Progenitor cell of endocrine pancreas (in vitro differentiated cells): ENCODE measurements around the gene SHISAL1. TPM values are rescaled to one million over a fixed set of nuclear protein-coding genes. Genes with fewer than 3 reads are reported as not detected.

Experiments used
- DNase-seq: peaks from one replicate; pipeline ENCODE4 v3.0.0; 2021; ENCODE audit warnings: low spot score; ENCODE audit not compliant: unreplicated experiment
- H3K27ac Mint-ChIP-seq: 2 replicates; pipeline ENCODE4 v1.8.0; 2021; ENCODE audit warnings: mild to moderate bottlenecking, moderate library complexity, mixed read lengths
- H3K27me3 Mint-ChIP-seq: 2 replicates; pipeline ENCODE4 v1.8.0; 2021; ENCODE audit warnings: mixed read lengths
- H3K36me3 Mint-ChIP-seq: 2 replicates; pipeline ENCODE4 v1.8.0; 2022; ENCODE audit warnings: mixed read lengths; ENCODE audit not compliant: insufficient read depth
- H3K4me1 Mint-ChIP-seq: 2 replicates; pipeline ENCODE4 v1.8.0; 2021; ENCODE audit warnings: low read depth, mixed read lengths
- H3K4me3 Mint-ChIP-seq: 2 replicates; pipeline ENCODE4 v1.8.0; 2021; ENCODE audit warnings: low read depth, mild to moderate bottlenecking, moderate library complexity, mixed read lengths
- H3K9me3 Mint-ChIP-seq: 2 replicates; pipeline ENCODE4 v1.8.0; 2021; ENCODE audit warnings: low read depth, mixed read lengths
- total RNA-seq: library from RNA; stranded (reverse); gene quantifications from 2 replicates; pipeline ENCODE4 v1.2.1, GENCODE V29; 2021
- TF ChIP-seq, protein P1 (sequence below): fragments of 200-600 bp; sonication (generic); IDR thresholded peaks from one replicate; pipeline ENCODE4 v1.5.0; 2021; ENCODE audit warnings: antibody characterized with exemption, mild to moderate bottlenecking; ENCODE audit not compliant: unreplicated experiment

Gene SHISAL1
- total RNA-seq, 1 donor from 2014 or later, result 0.46 TPM

DNA sequence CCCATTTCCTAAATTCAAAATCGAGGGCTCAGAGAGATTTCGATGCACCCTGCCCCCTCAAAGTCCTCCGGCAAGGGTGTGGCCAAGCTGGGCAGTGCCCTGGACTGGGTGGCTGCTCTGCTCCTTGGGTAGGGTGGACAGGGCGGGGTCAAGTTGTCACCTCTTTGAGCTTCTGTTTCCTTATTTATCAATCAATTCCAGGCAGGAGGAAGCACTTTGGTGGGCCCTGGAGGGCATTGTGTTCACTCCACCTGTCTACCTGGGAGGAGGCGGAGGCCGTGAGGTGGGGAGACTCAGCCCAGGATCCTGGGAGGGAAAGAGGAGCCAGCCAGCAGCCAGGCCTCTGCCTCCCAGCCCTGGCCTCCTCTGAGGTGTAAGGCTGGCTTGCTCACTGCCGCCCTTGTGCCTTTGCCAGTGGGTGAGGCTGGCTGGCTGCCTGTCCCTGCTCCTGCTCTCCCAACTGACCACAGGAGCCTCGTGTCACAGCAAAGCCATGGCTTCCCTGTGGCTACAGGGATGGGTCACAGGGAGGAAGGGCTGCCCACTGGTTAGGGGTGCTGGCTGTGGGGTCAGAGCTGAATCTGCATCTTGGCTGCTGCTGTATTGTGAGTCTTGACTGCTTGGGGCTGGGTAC lies 25.5 kb upstream of the SHISAL1 start:
- Mint-ChIP-seq H3K9me3 (no peaks in the 10 kb centered on the region), H3K36me3 (no peaks in the 10 kb centered on the region), H3K27me3 (peaks cover 8% of the 10 kb centered on the region), H3K27ac (no peak overlapping the region), H3K4me3 (no peak overlapping the region), H3K4me1 (peaks cover 10% of the 10 kb centered on the region)
- no peak for DNase-seq
- TF ChIP-seq, protein P1, sequence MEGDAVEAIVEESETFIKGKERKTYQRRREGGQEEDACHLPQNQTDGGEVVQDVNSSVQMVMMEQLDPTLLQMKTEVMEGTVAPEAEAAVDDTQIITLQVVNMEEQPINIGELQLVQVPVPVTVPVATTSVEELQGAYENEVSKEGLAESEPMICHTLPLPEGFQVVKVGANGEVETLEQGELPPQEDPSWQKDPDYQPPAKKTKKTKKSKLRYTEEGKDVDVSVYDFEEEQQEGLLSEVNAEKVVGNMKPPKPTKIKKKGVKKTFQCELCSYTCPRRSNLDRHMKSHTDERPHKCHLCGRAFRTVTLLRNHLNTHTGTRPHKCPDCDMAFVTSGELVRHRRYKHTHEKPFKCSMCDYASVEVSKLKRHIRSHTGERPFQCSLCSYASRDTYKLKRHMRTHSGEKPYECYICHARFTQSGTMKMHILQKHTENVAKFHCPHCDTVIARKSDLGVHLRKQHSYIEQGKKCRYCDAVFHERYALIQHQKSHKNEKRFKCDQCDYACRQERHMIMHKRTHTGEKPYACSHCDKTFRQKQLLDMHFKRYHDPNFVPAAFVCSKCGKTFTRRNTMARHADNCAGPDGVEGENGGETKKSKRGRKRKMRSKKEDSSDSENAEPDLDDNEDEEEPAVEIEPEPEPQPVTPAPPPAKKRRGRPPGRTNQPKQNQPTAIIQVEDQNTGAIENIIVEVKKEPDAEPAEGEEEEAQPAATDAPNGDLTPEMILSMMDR, result no peak

- Mint-ChIP-seq H3K27ac (no peak overlapping the region), H3K4me1 (peaks cover 10% of the 10 kb centered on the region), H3K27me3 (peaks cover 12% of the 10 kb centered on the region), H3K36me3 (no peaks in the 10 kb centered on the region), H3K4me3 (no peak overlapping the region), H3K9me3 (no peaks in the 10 kb centered on the region)
- TF ChIP-seq, protein P1, result no peak
- DNase-seq, result no peak
These were observed 24.9 kb upstream of the SHISAL1 start for GRCh38 chr22:44337678-44338004.

DNA sequence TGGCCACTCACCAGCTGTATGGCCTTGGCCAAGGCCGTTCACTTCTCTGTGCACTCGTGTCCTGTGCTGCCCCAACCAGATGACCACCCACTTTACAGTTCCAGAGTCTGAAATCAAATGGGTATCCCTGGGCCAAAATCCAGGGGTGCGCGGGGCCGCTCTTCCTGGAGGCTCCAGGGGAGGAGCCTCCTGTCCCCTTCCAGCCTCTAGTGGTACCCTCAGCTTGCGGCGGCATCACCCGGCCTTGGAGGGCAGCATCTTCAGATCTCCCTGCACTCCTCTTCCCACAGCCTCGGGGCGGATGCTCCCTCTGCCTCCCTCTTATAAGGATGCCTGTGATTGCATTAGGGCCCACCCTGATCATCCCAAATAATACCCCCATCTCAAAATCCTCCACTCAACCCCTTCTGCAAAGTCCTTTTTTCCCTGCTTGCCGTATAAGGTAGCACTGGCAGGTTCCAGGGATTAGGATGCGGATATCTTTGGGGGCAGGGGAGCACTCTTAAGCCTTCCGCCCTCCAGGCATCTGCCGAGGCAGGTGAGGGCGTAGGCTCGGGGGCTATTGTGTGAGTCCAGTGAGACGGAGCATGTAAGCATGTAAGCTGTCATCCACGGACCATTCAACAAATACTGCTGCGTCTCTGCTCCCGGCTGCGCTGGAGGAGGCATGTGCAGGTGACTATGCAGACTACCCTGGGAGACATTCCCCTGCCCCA lies 24.4 kb upstream of the SHISAL1 start:
- H3K27ac Mint-ChIP-seq, result no peak overlapping the region
- H3K4me3 Mint-ChIP-seq, result no peak overlapping the region
- peaks cover 17% of the 10 kb centered on the region for H3K27me3 Mint-ChIP-seq
- H3K4me1 Mint-ChIP-seq, result peaks cover 10% of the 10 kb centered on the region
- no peaks in the 10 kb centered on the region for H3K36me3 Mint-ChIP-seq
- DNase-seq, result no peak
- TF ChIP-seq, protein P1, result no peak
- H3K9me3 Mint-ChIP-seq, result no peaks in the 10 kb centered on the region

- no peak overlapping the region for H3K27ac Mint-ChIP-seq
- peaks cover 8% of the 10 kb centered on the region for H3K4me1 Mint-ChIP-seq
- no peaks in the 10 kb centered on the region for H3K36me3 Mint-ChIP-seq
- H3K9me3 Mint-ChIP-seq, result no peaks in the 10 kb centered on the region
- no peak overlapping the region for H3K4me3 Mint-ChIP-seq
- DNase-seq, result no peak
- TF ChIP-seq, protein P1, result no peak
- H3K27me3 Mint-ChIP-seq, result peaks cover 21% of the 10 kb centered on the region
These were observed 23.4 kb upstream of the SHISAL1 start for GRCh38 chr22:44335903-44336803.
